ENCODE data around the gene MS4A18.

The MS4A18 gene

GRCh38 chr11:60765355-60765754, 40.8 kb downstream of the MS4A18 start:
- no peak for DNase-seq (ENCODE audit: low read depth in 4 of 4, low spot score in 1 of 4)

- no peak for DNase-seq (ENCODE audit: low read depth in 4 of 4, low spot score in 1 of 4)
Measured at GRCh38 chr11:60766547-60766946, 42.0 kb downstream of the MS4A18 start.

DNA sequence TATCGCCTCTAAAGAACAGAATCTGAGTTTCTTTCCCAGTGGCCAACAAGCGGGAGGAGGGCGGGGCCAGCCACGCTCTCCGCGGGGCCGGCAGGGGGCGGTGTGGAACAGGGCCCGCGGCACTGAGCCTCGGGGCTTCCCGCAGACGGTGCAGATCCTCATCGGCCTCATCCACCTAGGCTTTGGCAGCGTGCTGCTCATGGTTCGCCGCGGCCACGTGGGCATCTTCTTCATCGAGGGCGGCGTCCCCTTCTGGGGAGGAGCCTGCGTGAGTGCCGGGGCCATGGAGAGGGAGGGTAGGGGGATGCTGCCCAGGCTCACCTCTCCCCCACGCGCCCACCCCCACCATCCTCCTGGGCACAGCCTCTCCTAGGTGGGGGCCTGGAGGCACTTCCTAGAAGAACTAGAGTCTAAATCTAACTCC, 42.9 kb downstream of the MS4A18 start:
- DNase-seq (ENCODE audit: low read depth in 4 of 4, low spot score in 1 of 4), result peak in 1 of 4 experiments; percentile 6

DNA sequence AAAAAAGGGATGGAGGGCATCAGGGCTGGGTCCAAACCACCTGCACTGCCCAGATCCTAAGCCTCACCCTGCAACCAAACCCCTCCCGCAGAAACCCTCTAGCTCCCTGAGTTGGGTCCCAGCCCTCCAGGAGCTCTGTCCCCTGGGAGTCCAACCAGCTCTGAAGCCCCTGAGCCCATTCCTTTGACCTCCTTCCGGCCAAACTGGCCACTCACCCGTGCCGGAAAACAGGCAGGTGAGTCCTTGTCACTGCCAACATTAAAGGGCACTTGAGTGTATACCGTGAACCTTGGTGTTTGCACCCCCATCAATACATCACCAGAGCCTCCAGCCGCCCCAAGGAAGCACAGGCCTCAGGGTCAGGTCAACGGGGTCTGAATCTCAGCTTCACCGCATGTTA, 43.7 kb downstream of the MS4A18 start:
- no peak for DNase-seq (ENCODE audit: low read depth in 4 of 4, low spot score in 1 of 4)

DNA sequence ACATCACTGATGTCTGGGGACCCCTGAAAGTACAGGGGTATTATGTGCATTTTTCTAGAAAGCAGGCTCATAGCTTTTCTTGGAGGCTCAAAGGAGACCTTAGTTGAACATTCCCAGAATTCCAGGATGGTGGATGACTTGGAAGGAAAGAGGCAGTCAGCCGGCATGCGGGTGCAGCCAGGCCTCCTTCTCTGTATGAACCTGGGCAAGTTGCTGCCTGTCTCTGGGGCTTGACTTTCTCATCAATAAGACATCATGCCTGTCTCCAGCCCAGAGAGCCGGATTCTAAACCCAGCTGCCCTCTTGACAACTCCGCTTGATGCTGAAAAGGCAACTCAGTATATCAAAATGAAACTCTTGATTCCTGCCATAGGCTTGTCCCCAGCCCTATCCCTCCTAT, 44.8 kb downstream of the MS4A18 start:
- no peak for DNase-seq (ENCODE audit: low read depth in 4 of 4, low spot score in 1 of 4)

DNA sequence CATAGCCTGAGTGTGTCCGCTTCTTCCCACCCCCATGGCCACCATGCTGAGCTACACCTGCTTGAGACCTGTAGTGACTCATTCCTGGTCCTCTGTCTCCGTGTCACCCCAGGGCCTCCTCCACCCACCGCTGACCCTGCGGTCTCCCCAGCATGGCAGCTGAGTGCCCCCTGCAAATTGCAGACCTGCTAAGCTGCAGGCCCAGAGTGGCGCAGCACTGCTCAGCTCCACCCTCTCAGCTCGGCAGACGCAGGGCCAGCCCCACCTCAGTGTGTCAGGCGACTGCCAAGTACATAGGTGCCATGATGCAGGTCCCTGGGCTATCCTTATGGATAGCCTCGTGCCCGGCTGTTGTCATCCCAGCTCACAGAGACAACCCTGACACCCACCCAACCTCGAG, 45.3 kb downstream of the MS4A18 start:
- DNase-seq (ENCODE audit: low read depth in 4 of 4, low spot score in 1 of 4), result no peak

DNA sequence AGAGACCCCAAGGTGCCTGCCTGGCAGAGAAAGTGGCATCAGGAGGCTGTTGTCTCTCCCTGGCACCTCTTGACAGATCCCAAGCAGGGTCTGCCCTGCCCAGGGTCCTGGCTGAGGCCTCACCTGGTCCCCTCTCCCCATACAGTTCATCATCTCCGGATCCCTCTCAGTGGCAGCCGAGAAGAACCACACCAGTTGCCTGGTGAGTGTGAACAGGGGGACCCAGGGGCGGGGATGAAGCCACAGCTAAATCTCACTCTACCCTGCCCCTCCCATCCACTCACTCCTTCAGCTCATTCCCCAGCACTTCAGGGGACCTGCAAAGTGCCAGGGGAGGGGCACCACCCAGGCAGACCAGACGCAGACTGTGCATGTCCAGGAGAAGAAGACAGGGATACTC, 46.6 kb downstream of the MS4A18 start:
- no peak for DNase-seq (ENCODE audit: low read depth in 4 of 4, low spot score in 1 of 4)

GRCh38 chr11:60771879-60772525, 47.5 kb downstream of the MS4A18 start:
- DNase-seq (ENCODE audit: low read depth in 4 of 4, low spot score in 1 of 4), result no peak

- no peak for DNase-seq (ENCODE audit: low read depth in 4 of 4, low spot score in 1 of 4)
Measured at GRCh38 chr11:60772666-60773065, 48.1 kb downstream of the MS4A18 start.

GRCh38 chr11:60774726-60775125, 50.2 kb downstream of the MS4A18 start:
- DNase-seq (ENCODE audit: low read depth in 4 of 4, low spot score in 1 of 4), result no peak

DNA sequence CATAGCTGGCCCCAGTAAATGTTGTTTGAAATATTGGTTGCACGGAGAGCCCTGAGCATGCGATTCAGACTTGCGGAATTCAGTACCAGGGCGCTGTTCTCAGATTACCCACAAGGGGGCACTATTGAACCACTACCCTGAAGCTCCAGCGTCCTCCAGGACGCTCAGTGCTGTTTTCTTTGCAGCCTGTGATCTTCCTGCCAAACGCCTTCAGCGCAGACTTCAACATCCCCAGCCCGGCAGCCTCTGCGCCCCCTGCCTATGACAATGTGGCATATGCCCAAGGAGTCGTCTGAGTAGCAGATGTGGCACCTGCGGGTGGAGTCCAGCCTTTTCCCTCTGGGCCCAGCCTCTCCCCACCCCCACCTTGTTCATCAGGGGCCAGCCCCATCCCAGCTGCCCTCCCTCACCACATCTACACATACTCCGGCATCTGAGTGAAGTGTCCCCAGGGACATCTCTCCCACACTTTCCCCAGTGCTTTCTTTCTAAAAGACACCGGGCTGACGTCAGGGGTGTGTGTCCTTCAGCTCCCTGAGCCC, 51.0 kb downstream of the MS4A18 start:
- DNase-seq (ENCODE audit: low read depth in 4 of 4, low spot score in 1 of 4), result peak; percentile 59 to 77 (median 74)

- no peak for DNase-seq (ENCODE audit: low read depth in 4 of 4, low spot score in 1 of 4)
Measured at GRCh38 chr11:60776167-60776566, 51.6 kb downstream of the MS4A18 start.

- no peak for DNase-seq (ENCODE audit: low read depth in 4 of 4, low spot score in 1 of 4)
Measured at GRCh38 chr11:60777106-60777505, 52.6 kb downstream of the MS4A18 start.

DNA sequence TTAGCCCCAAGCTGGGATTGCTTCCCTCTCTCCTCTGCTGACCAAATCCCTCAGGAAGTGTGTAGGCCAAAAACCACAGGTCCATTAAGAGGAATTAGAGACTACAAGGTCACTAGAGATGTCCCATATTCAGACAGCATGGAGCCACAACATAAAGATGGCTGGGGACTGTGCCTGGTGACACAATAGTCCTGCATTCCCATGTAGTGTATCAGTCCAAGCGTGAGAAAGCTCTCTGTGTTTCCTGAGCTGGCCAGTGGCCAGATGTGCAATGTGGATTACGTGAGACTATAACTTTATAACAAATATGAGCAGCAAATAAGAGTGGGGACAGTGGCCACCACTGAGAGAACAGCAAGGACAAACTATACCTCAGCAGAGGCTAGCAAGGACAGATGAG, 53.1 kb downstream of the MS4A18 start:
- DNase-seq (ENCODE audit: low read depth in 4 of 4, low spot score in 1 of 4), result no peak

GRCh38 chr11:60780065-60780464, 55.5 kb downstream of the MS4A18 start:
- DNase-seq (ENCODE audit: low read depth in 4 of 4, low spot score in 1 of 4), result no peak

DNA sequence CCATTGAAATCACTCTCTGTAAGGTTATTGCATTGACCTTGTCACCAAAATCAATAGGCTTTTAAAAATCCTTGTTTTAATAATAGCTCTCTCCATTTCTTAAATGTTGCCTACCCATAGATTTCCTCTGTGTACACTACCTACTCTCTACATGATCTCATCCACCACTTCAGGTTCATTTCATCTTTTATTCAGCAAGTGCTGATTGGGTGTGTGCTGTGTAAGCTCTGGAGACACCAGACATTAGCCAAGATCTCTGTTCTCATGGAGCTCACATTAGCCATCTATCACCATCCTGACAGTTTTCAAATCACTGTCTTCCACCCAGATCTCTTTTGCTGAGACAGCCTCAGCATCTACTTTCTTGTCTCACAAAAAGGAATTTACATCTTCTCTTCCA, 56.3 kb downstream of the MS4A18 start:
- no peak for DNase-seq (ENCODE audit: low read depth in 4 of 4, low spot score in 1 of 4)

DNA sequence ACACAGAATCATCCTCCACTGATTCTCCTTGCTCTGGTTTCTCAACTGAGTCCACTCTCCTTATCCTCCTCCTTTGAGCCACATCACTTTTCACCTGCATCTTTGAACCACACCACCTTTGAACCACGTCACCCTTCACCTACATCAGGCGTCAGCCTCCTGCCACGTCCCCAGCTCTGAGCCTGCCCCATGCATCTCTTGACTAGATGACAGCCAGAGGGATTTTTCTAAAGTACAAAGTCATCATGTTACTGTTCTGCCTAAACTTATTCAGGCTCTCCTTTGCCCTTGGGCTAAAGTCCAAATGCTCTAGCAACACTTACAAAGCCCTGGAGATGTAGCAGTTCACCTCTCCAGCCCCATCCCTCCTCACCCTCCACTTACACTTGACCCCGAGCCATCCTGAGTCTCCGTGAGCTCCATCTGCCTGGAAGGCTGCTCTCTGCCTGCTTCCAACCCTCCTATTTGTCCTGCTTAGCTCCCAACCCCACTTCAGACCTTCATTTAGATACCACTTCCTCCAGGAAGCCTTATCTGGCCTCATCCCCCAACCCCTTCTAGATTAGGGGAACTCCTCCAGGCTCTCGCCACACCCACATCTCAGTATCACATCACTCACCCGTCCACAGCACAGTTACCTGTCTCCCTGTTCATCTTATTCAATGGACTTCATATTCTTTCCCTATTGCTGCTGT, 56.9 kb downstream of the MS4A18 start:
- no peak for DNase-seq (ENCODE audit: low read depth in 4 of 4, low spot score in 1 of 4)

GRCh38 chr11:60781981-60782316, 57.4 kb downstream of the MS4A18 start:
- no peak for DNase-seq (ENCODE audit: low read depth in 4 of 4, low spot score in 1 of 4)

GRCh38 chr11:60782393-60783140, 58.0 kb downstream of the MS4A18 start:
- no peak for DNase-seq (ENCODE audit: low read depth in 4 of 4, low spot score in 1 of 4)

GRCh38 chr11:60783141-60783484, 58.6 kb downstream of the MS4A18 start:
- DNase-seq (ENCODE audit: low read depth in 4 of 4, low spot score in 1 of 4), result no peak

DNA sequence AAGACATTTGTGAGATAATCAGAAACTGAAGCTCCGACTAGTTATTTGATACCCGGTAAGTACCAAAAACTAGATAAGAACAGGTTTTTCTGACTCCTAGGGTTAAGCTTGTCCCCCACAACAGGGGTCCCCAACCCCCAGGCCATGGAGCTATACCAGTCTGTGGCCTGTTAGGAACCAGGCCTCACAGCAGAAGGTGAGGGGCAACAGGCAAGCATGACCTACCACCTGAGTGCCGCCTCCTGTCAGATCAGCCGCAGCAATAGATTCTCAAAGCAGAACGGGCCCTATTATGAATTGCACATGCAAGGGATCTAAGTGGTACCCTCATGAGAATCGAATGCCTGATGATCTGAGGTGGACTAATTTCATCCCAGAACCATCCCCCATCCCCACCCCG, 59.4 kb downstream of the MS4A18 start:
- no peak for DNase-seq (ENCODE audit: low read depth in 4 of 4, low spot score in 1 of 4)

- no peak for DNase-seq (ENCODE audit: low read depth in 4 of 4, low spot score in 1 of 4)
Measured at GRCh38 chr11:60785136-60785535, 60.6 kb downstream of the MS4A18 start, which contains the start of gene MS4A10. Gene MS4A10, plus strand, starts transcription at chr11:60785333. Its CDS starts 5,003 bp downstream, at chr11:60790336.

Measured in stimulated activated CD4-positive, alpha-beta T cell treated with anti-CD3 and anti-CD28 coated beads, Interleukin-1b, Interleukin-23, amount 100 ng/mL, for 24 hours (primary cell).